GM23338 (cell line): ENCODE data around the gene PCDHB8. TPM values are rescaled to one million over a fixed set of nuclear protein-coding genes. Genes with fewer than 3 reads are reported as not detected.
A peak's percentile ranks its signal among the peaks of the same experiment; 100 is the strongest.
"Not testable (repeated sequence)": the region's sequence is repeated elsewhere in the genome, so short reads cannot be mapped to it uniquely, and the experiment has no call there.

ENCODE experiments used
- ATAC-seq: fragments of 200-7000 bp; cut with Tn5 transposase; 3 replicates; pipeline ENCODE4 v1.9.1; 2020
- DNase-seq: peaks from one replicate; pipeline ENCODE4 v3.0.0-alpha.2; 2015; ENCODE audit warnings: low spot score
- H2AFZ ChIP-seq: fragments of 200-600 bp; sonication (generic); 2 replicates; pipeline ENCODE4 v1.8.0; 2016; ENCODE audit warnings: antibody characterized with exemption, mild to moderate bottlenecking, moderate library complexity
- H3F3A ChIP-seq: fragments of 200-600 bp; sonication (generic); replicated peaks from 2 replicates; pipeline ENCODE4 v1.8.0; 2017; ENCODE audit warnings: antibody characterized with exemption, mixed run types, low read depth
- H3K27ac ChIP-seq: fragments of 200-600 bp; sonication (generic); 2 replicates; pipeline ENCODE4 v1.6.1; 2016; ENCODE audit warnings: low read depth
- H3K27me3 ChIP-seq: fragments of 200-600 bp; sonication (generic); 2 replicates; pipeline ENCODE4 v1.8.0; 2016; ENCODE audit warnings: mild to moderate bottlenecking, mixed run types, moderate library complexity; ENCODE audit not compliant: insufficient read depth
- H3K36me3 ChIP-seq: fragments of 200-600 bp; sonication (generic); 2 replicates; pipeline ENCODE4 v1.8.0; 2016; ENCODE audit warnings: mild to moderate bottlenecking; ENCODE audit not compliant: insufficient read depth
- H3K4me1 ChIP-seq: fragments of 200-600 bp; sonication (generic); 2 replicates; pipeline ENCODE4 v1.8.0; 2016; ENCODE audit warnings: mild to moderate bottlenecking, moderate library complexity; ENCODE audit not compliant: insufficient read depth
- H3K4me2 ChIP-seq: fragments of 200-600 bp; sonication (generic); 2 replicates; pipeline ENCODE4 v1.7.1; 2017; ENCODE audit warnings: mixed run types
- H3K4me3 ChIP-seq: fragments of 200-600 bp; sonication (generic); 2 replicates; pipeline ENCODE4 v1.6.1; 2016; ENCODE audit warnings: mixed run types
- H3K79me2 ChIP-seq: fragments of 200-600 bp; sonication (generic); replicated peaks from 2 replicates; pipeline ENCODE4 v1.8.0; 2017; ENCODE audit warnings: mild to moderate bottlenecking; ENCODE audit not compliant: insufficient read depth
- H3K9me2 ChIP-seq: fragments of 200-600 bp; sonication (generic); 2 replicates; pipeline ENCODE4 v1.8.0; 2017; ENCODE audit not compliant: insufficient read depth
- H4K20me1 ChIP-seq: fragments of 200-600 bp; sonication (generic); replicated peaks from 2 replicates; pipeline ENCODE4 v1.8.0; 2017; ENCODE audit warnings: mild to moderate bottlenecking; ENCODE audit not compliant: insufficient read depth
- H3K27ac Mint-ChIP-seq: 2 replicates; pipeline ENCODE4 v1.8.0; 2020; ENCODE audit warnings: inconsistent platforms, mild to moderate bottlenecking, moderate library complexity, mixed read lengths
- H3K27me3 Mint-ChIP-seq: 3 replicates; pipeline ENCODE4 v1.8.0; 2022; ENCODE audit warnings: low read depth, mild to moderate bottlenecking, moderate library complexity, mixed read lengths, inconsistent platforms; ENCODE audit not compliant: insufficient read depth, poor library complexity
- H3K36me3 Mint-ChIP-seq: 3 replicates; pipeline ENCODE4 v1.8.0; 2021; ENCODE audit warnings: low read depth, mild to moderate bottlenecking, inconsistent platforms, moderate library complexity, mixed read lengths
- H3K4me1 Mint-ChIP-seq: 3 replicates; pipeline ENCODE4 v1.8.0; 2020; ENCODE audit warnings: mild to moderate bottlenecking, inconsistent platforms, mixed read lengths
- H3K4me3 Mint-ChIP-seq: 3 replicates; pipeline ENCODE4 v1.8.0; 2021; ENCODE audit warnings: moderate library complexity, mild to moderate bottlenecking, inconsistent platforms, mixed read lengths
- H3K9me3 Mint-ChIP-seq: 3 replicates; pipeline ENCODE4 v1.8.0; 2020; ENCODE audit warnings: moderate library complexity, mild to moderate bottlenecking, inconsistent platforms, mixed read lengths
- CTCF ChIP-seq, 2 experiments: fragments of 200-600 bp in 1 of 2; sonication (generic) in 1 of 2; conservative IDR thresholded peaks; 2 replicates each; pipeline versions ENCODE4 v1.5.1 to v1.6.1; 2016 to 2017; ENCODE audit warnings: antibody characterized with exemption in 2 of 2, low read depth in 2 of 2, mild to moderate bottlenecking in 2 of 2, moderate library complexity in 1 of 2
- ETS1 ChIP-seq: IDR thresholded peaks from 2 replicates; pipeline ENCODE4 v1.6.1; 2016; ENCODE audit warnings: antibody characterized with exemption
- polyA plus RNA-seq: library from polyadenylated mRNA; unstranded; fragments of >200 nt; fragmentation: Nextera tagmentation; extraction: Ambion mirVana; gene quantifications from 2 replicates; pipeline ENCODE4 v1.2.1, GENCODE V29; 2016
- total RNA-seq: library from RNA; depleted of rRNA; stranded (reverse); fragments of >200 nt; shearing (Covaris generic); gene quantifications from 2 replicates; pipeline ENCODE4 v1.2.3, GENCODE V29; 2014

PCDHB8 gene
- total and polyA plus RNA-seq, 2 experiments from 2014 or later = 0.84 to 2.7 TPM

- Histone ChIP-seq H3F3A (no peaks in the 10 kb centered on the region), H3K4me3 (no peak within 1 kb of the TSS), H3K4me1 (no peaks in the 10 kb centered on the region), H3K9me2 (no peaks in the 10 kb centered on the region), H3K4me2 (no peak within 1 kb of the TSS), H2AFZ (0 out of 2 replicates have a peak within 1 kb of the TSS, but pooled peaks have one; percentile 40), H3K36me3 (no peaks in the 10 kb centered on the region), H3K27me3 (no peaks in the 10 kb centered on the region), H3K79me2 (no peaks in the 10 kb centered on the region), H3K27ac (no peak within 1 kb of the TSS), H4K20me1 (no peaks in the 10 kb centered on the region)
- peak; percentile 85 to 99 for TF ChIP-seq CTCF (conservative IDR thresholded peaks at IDR 0.05; ENCODE audit: low read depth in 2 of 2)
- no peak for TF ChIP-seq ETS1
- Mint-ChIP-seq H3K27ac (no peak within 1 kb of the TSS), H3K27me3 (no peaks in the 10 kb centered on the region), H3K36me3 (peaks cover 25% of the 10 kb centered on the region), H3K9me3 (peaks cover 34% of the 10 kb centered on the region), H3K4me1 (peaks cover 12% of the 10 kb centered on the region), H3K4me3 (peak within 1 kb of the TSS; percentile 36)
- ATAC-seq (peak; percentile 77), DNase-seq (peak; percentile 86)
Measured at GRCh38 chr5:141186897-141187512, 9.4 kb downstream of the PCDHB8 start, which contains the start of gene PCDHB9. Gene PCDHB9 (plus strand): TSS chr5:141187161. CDS start chr5:141187319, 158 bp downstream.

- not testable (repeated sequence) for H2AFZ ChIP-seq, ATAC-seq, H3K4me3 ChIP-seq, H3K36me3 ChIP-seq, H3K79me2 ChIP-seq, H3K4me1 Mint-ChIP-seq, H3K27me3 ChIP-seq, DNase-seq, H3F3A ChIP-seq, H3K27ac ChIP-seq, H4K20me1 ChIP-seq, H3K4me1 ChIP-seq, H3K27ac Mint-ChIP-seq, H3K27me3 Mint-ChIP-seq, H3K4me3 Mint-ChIP-seq, H3K4me2 ChIP-seq, H3K9me2 ChIP-seq
- peaks cover 30% of the 10 kb centered on the region for H3K9me3 Mint-ChIP-seq
- H3K36me3 Mint-ChIP-seq = peaks cover 20% of the 10 kb centered on the region
Measured at GRCh38 chr5:141188682-141189081, 11.1 kb downstream of the PCDHB8 start.

GRCh38 chr5:141189131-141189530 lies 11.5 kb downstream of the PCDHB8 start:
- H3K4me1 Mint-ChIP-seq, H3K27ac ChIP-seq, H4K20me1 ChIP-seq, H3K79me2 ChIP-seq, H3K36me3 ChIP-seq, H3K4me1 ChIP-seq, H3K9me2 ChIP-seq, H3K4me2 ChIP-seq, H3K27me3 ChIP-seq, ATAC-seq, H3K4me3 ChIP-seq, H3K27ac Mint-ChIP-seq, H2AFZ ChIP-seq, H3F3A ChIP-seq, H3K27me3 Mint-ChIP-seq, H3K4me3 Mint-ChIP-seq, DNase-seq: not testable (repeated sequence)
- H3K9me3 Mint-ChIP-seq = peaks cover 30% of the 10 kb centered on the region
- peaks cover 20% of the 10 kb centered on the region for H3K36me3 Mint-ChIP-seq
